Measurements from ENCODE around the gene LIX1. TPM values are rescaled to one million over a fixed set of nuclear protein-coding genes. Genes with fewer than 3 reads are reported as not detected.
A peak's percentile ranks its signal among the peaks of the same experiment; 100 is the strongest.

The LIX1 gene
- total and polyA plus RNA-seq, 5 donors = 0.18 to 0.50 (median 0.36) TPM

DNA sequence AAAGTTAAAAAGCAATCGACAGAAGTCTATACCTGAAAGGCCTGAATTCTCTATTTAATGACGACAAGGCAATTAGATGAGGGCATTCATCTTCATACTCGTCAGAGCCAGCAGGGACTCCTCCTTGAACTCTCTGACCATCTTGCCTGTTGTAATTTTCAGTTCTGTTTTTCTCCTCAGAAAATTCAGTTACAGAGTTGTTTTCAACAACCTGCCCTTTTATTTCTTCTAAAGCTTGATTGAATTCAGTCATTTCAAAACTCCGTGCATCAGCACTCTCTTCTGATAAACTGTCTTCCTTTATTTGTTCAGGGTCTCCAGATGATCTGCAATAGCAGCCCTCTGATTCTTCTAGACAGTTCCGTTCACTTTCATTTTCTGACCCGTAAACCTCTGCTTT is 25.0 kb upstream of the LIX1 start:
- ATAC-seq = no peak
- H3K9me3 ChIP-seq (ENCODE audit: control insufficient read depth, low read length) = no peaks in the 10 kb centered on the region
- no peak for DNase-seq
- H3K4me3 ChIP-seq (ENCODE audit: low read length) = no peak overlapping the region
- H3K27me3 ChIP-seq (ENCODE audit: control insufficient read depth, insufficient read depth) = no peaks in the 10 kb centered on the region
- H3K4me1 ChIP-seq (ENCODE audit: control insufficient read depth, insufficient read depth, low read length) = no peaks in the 10 kb centered on the region
- no peak overlapping the region for H3K27ac ChIP-seq (ENCODE audit: low read length)
- intact Hi-C loops (cut with DNase I) = loop anchor here (10.0 kb wide), 5 partner anchors 173 to 563 kb away; no protein-coding TSS in a partner anchor
- WGBS = 71% methylated on average over 6 of the region's 6 CpGs

DNA sequence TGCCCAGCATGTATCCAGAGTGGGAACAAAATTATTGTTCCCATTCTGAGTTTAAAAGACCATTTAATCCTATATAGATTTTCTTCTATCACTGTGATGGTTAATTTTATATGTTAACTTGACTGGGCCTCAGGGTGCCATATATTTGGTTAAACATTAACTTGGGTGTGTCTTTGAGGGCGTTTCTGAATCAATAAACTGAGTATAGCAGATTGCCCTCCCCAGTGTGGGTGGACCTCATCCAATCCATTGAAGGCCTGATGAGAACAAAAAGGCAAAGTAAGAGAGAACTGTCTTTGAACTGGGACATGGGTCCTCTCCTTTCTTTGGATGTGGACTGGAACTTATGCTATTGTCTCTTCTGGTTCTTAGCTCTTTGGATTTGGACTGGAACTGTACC is 23.3 kb upstream of the LIX1 start:
- H3K4me3 ChIP-seq (ENCODE audit: low read length) = no peak overlapping the region
- ATAC-seq (no peak), DNase-seq (no peak)
- H3K4me1 ChIP-seq (ENCODE audit: control insufficient read depth, insufficient read depth, low read length) = no peaks in the 10 kb centered on the region
- no peak overlapping the region for H3K27ac ChIP-seq (ENCODE audit: low read length)
- intact Hi-C loops (cut with DNase I) = loop anchor here (10.0 kb wide), 5 partner anchors 171 to 561 kb away; no protein-coding TSS in a partner anchor
- no peaks in the 10 kb centered on the region for H3K9me3 ChIP-seq (ENCODE audit: control insufficient read depth, low read length)
- 57% methylated on average over 1 of the region's 1 CpG for WGBS
- no peaks in the 10 kb centered on the region for H3K27me3 ChIP-seq (ENCODE audit: control insufficient read depth, insufficient read depth)

DNA sequence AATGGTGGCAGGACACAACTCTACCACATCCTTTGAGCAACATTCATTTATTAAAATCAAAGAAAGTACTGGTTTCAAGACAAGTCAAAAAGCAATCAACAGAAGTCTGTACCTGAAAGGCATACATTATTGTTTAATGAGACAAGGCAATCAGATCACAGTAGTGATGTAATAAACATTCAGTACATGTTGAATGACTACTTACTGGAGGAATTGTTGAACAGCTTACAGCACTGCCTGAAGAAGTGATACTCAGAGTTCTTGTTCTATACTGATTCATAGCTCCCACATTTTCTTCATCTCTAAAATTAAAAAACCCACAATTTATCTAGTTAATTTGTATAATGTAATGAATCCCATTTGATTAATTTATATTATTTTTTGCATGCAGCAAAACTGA is 22.4 kb upstream of the LIX1 start:
- DNase-seq = no peak
- ATAC-seq = no peak
- no peak overlapping the region for H3K4me3 ChIP-seq (ENCODE audit: low read length)
- intact Hi-C loops (cut with DNase I) = loop anchor here (5.0 to 10.0 kb wide), 7 partner anchors 170 to 560 kb away; no protein-coding TSS in a partner anchor
- no peak overlapping the region for H3K27ac ChIP-seq (ENCODE audit: low read length)
- no peaks in the 10 kb centered on the region for H3K4me1 ChIP-seq (ENCODE audit: control insufficient read depth, insufficient read depth, low read length)
- no peaks in the 10 kb centered on the region for H3K9me3 ChIP-seq (ENCODE audit: control insufficient read depth, low read length)
- no peaks in the 10 kb centered on the region for H3K27me3 ChIP-seq (ENCODE audit: control insufficient read depth, insufficient read depth)

DNA sequence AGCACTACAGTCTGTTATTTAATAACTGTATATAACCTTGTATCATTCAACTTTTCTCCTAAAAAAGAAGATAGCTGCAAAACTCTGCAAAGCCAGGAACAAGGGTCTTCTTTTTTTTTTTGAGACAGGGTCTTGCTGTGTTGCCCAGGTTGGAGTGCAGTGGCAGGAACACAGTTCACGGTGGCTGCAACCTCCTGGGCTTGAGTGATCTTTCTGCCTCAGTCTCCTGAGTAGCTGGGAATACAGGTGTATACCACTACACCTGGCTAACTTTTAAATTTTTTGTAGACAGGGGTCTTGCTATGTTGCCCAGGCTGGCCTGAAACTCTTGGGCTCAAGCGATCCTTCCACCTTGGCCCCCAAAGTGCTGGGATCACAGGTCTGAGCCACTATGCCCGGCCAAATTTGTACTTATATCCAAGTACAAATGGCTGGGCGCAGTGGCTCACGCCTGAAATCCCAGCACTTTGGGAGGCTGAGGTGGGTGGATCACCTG is 21.4 kb upstream of the LIX1 start:
- Histone ChIP-seq H3K4me1 (ENCODE audit: control insufficient read depth, insufficient read depth, low read length) (no peaks in the 10 kb centered on the region), H3K27ac (ENCODE audit: low read length) (no peak overlapping the region), H3K4me3 (ENCODE audit: low read length) (no peak overlapping the region), H3K9me3 (ENCODE audit: control insufficient read depth, low read length) (no peaks in the 10 kb centered on the region), H3K27me3 (ENCODE audit: control insufficient read depth, insufficient read depth) (no peaks in the 10 kb centered on the region)
- 97% methylated on average over 5 of the region's 5 CpGs for WGBS
- DNase-seq = no peak
- no peak for ATAC-seq
- intact Hi-C loops (cut with DNase I) = loop anchor here (5.0 to 10.0 kb wide), 7 partner anchors 169 to 559 kb away; no protein-coding TSS in a partner anchor

DNA sequence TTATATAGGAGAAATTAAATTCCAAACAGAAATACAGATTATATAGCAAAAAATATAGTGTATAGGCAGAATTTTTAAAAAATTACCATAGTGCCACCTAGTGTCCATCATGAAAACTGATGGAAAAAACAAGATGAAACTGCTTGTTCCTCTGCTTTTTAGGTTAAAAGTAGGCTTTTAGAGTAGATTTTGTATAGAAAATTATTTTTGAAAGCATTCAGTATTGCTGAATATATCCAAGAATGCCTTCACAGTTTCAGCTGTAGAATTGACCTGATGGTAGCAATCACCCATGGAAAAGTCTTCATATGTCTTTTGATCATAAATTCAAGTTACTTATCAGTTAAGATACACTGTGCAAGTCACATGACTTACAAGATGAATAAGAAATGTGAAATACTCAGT is 21.0 kb upstream of the LIX1 start:
- ATAC-seq = no peak
- intact Hi-C loops (cut with DNase I) = loop anchor here (5.0 to 10.0 kb wide), 7 partner anchors 169 to 559 kb away; no protein-coding TSS in a partner anchor
- Histone ChIP-seq H3K4me1 (ENCODE audit: control insufficient read depth, insufficient read depth, low read length) (no peaks in the 10 kb centered on the region), H3K27ac (ENCODE audit: low read length) (no peak overlapping the region), H3K4me3 (ENCODE audit: low read length) (no peak overlapping the region), H3K27me3 (ENCODE audit: control insufficient read depth, insufficient read depth) (no peaks in the 10 kb centered on the region), H3K9me3 (ENCODE audit: control insufficient read depth, low read length) (no peaks in the 10 kb centered on the region)
- DNase-seq = no peak

DNA sequence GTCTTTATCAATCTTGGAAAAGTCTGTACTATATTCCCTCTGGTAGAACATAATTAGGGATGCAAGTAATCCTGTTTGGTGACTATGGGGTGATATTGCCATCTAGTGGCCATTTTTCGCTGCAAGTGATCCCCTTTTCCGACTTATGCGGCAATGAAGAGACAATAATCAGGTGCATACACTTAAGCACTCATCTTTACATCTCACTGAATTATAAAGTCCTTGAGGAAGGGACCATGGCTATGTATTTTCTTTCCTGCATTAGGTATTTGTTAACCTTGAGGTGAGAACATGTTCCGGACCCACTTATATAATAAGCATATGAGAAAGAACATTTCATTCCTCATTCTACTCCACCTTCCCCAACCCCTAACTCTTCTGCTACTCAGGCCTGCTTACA is 19.6 kb upstream of the LIX1 start:
- 22% methylated on average over 4 of the region's 4 CpGs for WGBS
- no peak overlapping the region for H3K4me3 ChIP-seq (ENCODE audit: low read length)
- ATAC-seq (peak; percentile 63 to 76), DNase-seq (peak in 1 of 3 donors; percentile 47)
- no peaks in the 10 kb centered on the region for H3K27me3 ChIP-seq (ENCODE audit: control insufficient read depth, insufficient read depth)
- no peaks in the 10 kb centered on the region for H3K4me1 ChIP-seq (ENCODE audit: control insufficient read depth, insufficient read depth, low read length)
- no peaks in the 10 kb centered on the region for H3K9me3 ChIP-seq (ENCODE audit: control insufficient read depth, low read length)
- no peak overlapping the region for H3K27ac ChIP-seq (ENCODE audit: low read length)
- intact Hi-C loops (cut with DNase I) = loop anchor here (5.0 to 10.0 kb wide), 7 partner anchors 167 to 557 kb away; no protein-coding TSS in a partner anchor

DNA sequence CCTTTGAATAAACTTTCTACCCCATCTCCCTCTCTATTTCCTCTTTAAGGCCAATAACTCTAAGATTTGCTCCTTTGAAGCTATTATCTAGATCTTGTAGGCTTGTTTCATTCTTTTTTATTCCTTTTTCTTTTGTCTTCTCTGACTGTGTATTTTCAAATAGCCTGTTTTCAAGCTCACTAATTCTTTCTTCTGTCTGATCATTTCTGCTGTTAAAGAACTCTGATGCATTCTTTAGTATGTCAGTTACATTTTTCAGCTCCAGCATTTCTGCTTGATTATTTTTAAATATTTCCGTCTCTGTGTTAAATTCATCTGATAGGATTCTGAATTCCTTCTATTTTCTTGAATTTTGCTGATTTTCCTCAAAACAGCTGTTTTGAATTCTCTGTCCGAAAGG is 15.3 kb upstream of the LIX1 start:
- DNase-seq (no peak), ATAC-seq (no peak)
- Histone ChIP-seq H3K27ac (ENCODE audit: low read length) (no peak overlapping the region), H3K9me3 (ENCODE audit: control insufficient read depth, low read length) (no peaks in the 10 kb centered on the region), H3K4me3 (ENCODE audit: low read length) (no peak overlapping the region), H3K4me1 (ENCODE audit: control insufficient read depth, insufficient read depth, low read length) (no peaks in the 10 kb centered on the region), H3K27me3 (ENCODE audit: control insufficient read depth, insufficient read depth) (no peaks in the 10 kb centered on the region)
- intact Hi-C loops (cut with DNase I) = loop anchor here in 2 of 4 donors (10.0 kb wide), 2 partner anchors 133 to 293 kb away; no protein-coding TSS in a partner anchor
- WGBS = 96% methylated on average over 2 of the region's 2 CpGs

DNA sequence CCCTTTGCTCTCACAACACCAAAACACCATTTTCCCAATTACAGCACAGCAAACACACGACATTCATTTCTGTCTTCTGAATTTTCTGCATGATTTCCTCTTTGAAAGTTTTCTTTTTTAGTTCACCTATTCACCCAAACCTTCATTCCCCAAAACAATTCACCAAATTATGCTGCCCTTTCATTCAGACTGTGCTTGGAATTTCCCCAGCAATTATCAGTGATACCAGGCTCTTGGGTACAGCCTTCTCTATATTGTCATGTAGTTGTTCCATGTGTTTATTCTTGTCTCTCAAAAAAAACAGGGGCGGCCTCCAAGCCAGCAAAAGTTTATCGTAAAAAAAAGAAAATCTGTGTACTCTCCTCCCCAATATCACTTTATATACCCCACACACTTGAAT is 9.0 kb upstream of the LIX1 start:
- WGBS = 91% methylated on average over 3 of the region's 3 CpGs
- intact Hi-C loops (cut with DNase I) = loop anchor here in 2 of 4 donors (10.0 kb wide), 2 partner anchors 127 to 287 kb away; no protein-coding TSS in a partner anchor
- H3K27ac ChIP-seq (ENCODE audit: low read length) = no peak overlapping the region
- no peaks in the 10 kb centered on the region for H3K9me3 ChIP-seq (ENCODE audit: control insufficient read depth, low read length)
- DNase-seq (no peak), ATAC-seq (no peak)
- no peaks in the 10 kb centered on the region for H3K27me3 ChIP-seq (ENCODE audit: control insufficient read depth, insufficient read depth)
- H3K4me3 ChIP-seq (ENCODE audit: low read length) = no peak overlapping the region
- H3K4me1 ChIP-seq (ENCODE audit: control insufficient read depth, insufficient read depth, low read length) = no peaks in the 10 kb centered on the region

DNA sequence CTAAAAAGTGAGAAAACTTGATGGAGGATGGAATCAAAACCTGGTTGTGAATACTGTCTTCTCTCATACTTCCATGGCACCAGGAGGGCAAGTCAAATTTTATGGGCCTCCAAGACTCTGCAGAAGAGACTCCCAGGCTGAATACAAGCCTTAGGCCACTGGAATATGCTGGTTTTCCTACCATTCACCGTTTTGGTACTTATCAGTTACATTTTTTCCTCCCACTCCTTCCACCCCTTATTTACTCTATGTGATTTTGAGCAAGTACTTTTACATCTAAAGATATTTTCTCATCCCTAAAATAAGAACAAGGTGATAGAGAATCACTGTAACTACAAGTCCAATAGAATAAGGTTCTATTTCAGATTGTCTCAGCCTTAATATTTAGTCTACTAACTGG is 8.0 kb upstream of the LIX1 start:
- WGBS = 43% methylated on average over 1 of the region's 1 CpG
- no peak for ATAC-seq
- H3K4me3 ChIP-seq (ENCODE audit: low read length) = no peak overlapping the region
- intact Hi-C loops (cut with DNase I) = loop anchor here in 2 of 4 donors (10.0 kb wide), 2 partner anchors 126 to 286 kb away; no protein-coding TSS in a partner anchor
- DNase-seq = no peak
- no peaks in the 10 kb centered on the region for H3K27me3 ChIP-seq (ENCODE audit: control insufficient read depth, insufficient read depth)
- H3K9me3 ChIP-seq (ENCODE audit: control insufficient read depth, low read length) = no peaks in the 10 kb centered on the region
- H3K27ac ChIP-seq (ENCODE audit: low read length) = no peak overlapping the region
- no peaks in the 10 kb centered on the region for H3K4me1 ChIP-seq (ENCODE audit: control insufficient read depth, insufficient read depth, low read length)

DNA sequence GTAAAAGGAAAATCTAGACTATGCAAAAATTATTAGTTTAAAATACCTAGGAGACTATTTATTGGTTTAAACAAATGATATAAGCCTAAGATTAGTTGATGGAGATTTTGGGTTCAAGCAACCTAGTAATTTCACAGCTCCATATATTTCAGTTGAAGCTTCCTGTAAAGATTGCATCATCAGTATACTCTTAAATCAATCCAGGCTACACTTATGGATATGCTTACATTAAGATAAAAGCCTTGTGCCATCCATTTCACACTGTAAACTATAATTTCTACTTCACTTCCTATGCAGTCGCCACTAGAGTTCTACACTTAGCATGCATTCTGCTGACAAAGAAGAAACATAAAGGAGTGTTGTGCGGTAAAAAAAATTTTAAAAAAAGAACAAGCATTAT is 7.3 kb upstream of the LIX1 start:
- 88% methylated on average over 2 of the region's 2 CpGs for WGBS
- DNase-seq (no peak), ATAC-seq (no peak)
- intact Hi-C loops (cut with DNase I) = loop anchor here (10.0 kb wide), 4 partner anchors 105 to 285 kb away; no protein-coding TSS in a partner anchor
- H3K4me3 ChIP-seq (ENCODE audit: low read length) = no peak overlapping the region
- H3K27ac ChIP-seq (ENCODE audit: low read length) = no peak overlapping the region
- H3K27me3 ChIP-seq (ENCODE audit: control insufficient read depth, insufficient read depth) = no peaks in the 10 kb centered on the region
- no peaks in the 10 kb centered on the region for H3K9me3 ChIP-seq (ENCODE audit: control insufficient read depth, low read length)
- H3K4me1 ChIP-seq (ENCODE audit: control insufficient read depth, insufficient read depth, low read length) = no peaks in the 10 kb centered on the region

DNA sequence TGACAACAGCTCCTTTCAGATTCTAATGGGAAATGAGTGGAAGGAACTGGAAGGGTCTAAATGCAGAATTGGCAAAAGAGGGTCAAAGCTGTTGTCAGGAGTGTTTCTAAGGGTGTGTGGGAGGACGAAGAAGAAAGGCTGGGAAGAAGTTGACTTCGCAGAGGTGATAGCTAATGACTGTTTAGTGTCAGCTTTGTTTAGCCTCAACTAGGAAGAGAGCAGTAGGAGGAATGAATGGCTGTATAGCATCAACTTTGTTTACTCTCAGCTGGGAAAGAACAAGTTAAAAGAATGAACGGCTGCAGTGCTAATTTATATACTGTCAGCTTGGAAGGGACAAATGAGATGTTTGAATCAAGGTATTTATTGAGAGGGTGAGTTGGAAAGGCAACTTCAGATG is 5.9 kb upstream of the LIX1 start:
- WGBS = 33% methylated on average over 3 of the region's 3 CpGs
- intact Hi-C loops (cut with DNase I) = loop anchor here in 2 of 4 donors (10.0 kb wide), 2 partner anchors 103 to 143 kb away; no protein-coding TSS in a partner anchor

More for the DNA sequence above, 5.9 kb upstream of the LIX1 start:
- no peak for DNase-seq
- Histone ChIP-seq H3K4me1 (ENCODE audit: control insufficient read depth, insufficient read depth, low read length) (no peaks in the 10 kb centered on the region), H3K9me3 (ENCODE audit: control insufficient read depth, low read length) (no peaks in the 10 kb centered on the region), H3K27ac (ENCODE audit: low read length) (no peak overlapping the region), H3K27me3 (ENCODE audit: control insufficient read depth, insufficient read depth) (no peaks in the 10 kb centered on the region), H3K4me3 (ENCODE audit: low read length) (no peak overlapping the region)
- no peak for ATAC-seq
